ENCODE results near the gene GRB14.

Gene GRB14

DNA sequence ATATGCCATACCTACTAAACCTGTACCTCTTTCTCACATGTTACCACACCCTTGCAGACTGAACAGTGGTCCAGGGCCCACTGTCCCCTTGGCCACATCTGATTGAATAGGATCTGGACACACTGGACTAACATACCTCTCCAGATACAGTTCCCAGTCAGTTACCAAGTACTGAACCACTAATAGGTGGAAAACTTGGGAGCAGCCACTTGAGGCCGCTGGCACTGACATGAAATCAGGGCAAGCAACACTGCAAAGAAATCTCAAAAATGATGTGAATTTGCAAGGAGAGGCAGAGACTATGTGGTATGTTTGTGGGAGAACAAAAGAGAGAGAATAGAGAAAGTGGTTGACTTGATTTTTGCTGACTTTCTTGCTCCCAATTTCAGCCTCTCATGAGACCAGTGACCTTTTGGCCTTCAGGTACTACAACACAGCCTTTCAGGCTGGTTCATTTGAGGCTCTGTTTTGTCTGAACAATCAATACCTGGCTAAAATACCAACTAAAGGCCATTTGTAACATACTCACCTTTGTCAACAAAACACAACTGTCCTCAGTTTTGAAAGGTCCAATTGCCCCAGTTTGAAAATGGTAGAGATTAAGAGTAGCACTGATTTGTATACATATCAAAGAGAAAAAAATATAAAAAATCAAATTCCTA, 7.8 kb downstream of the GRB14 start:
- no peak for FAIRE-seq

DNA sequence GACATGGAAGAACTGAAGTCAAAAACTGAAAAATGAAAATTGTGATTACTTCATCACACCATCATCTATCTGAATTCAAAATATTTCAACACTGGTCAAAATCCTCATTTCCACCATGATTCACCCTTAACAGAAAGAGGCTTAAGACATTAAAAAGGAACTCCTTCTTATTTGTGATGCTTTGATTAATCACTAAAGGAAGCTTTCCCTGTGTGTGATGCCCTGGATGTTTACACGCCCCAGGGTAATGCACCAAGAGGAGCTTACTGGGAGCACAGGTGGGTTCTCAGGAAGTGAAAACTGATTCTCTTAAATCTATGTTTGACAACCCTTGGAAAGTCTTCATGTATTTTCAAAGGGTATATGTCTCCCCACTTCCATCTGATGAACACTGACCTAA, 11.5 kb downstream of the GRB14 start:
- no peak for FAIRE-seq

DNA sequence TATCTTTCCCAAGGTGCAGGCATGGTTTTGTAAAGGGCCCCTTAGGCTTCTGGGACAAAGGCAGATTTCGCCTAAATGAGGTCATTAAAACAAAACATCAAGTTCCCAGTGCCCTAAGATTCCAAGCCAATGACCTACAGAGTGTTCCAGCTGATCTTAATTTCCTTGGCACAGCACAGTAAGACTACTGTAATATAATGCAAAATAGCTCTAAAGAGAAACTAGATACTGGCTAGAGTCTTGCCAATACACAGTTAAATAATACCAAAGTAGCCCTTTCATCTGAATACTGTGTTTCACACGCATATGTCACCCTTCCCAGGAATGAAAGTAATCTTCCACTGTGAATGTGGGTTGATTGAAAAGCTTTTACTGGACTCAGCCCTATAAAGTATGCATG, 14.7 kb downstream of the GRB14 start:
- no peak for FAIRE-seq

DNA sequence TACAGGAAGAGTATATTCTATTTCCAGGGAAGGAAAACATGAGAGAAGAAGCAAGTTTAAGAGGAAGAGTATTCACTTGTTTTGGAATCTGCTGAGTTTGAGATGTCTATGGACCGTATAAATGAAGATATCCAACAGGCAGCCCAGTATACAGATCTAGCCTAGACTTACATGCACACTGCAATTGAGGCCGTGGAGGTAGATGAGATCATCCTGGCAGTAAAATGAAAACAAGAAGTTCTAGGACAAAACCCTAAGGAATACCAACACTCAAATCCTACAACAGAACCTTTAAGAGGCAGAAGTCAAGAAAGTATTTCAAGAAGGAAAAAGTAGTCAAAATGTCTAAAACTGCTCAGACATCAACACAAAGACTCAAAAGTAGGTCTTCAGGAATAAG, 16.0 kb downstream of the GRB14 start:
- FAIRE-seq = no peak

DNA sequence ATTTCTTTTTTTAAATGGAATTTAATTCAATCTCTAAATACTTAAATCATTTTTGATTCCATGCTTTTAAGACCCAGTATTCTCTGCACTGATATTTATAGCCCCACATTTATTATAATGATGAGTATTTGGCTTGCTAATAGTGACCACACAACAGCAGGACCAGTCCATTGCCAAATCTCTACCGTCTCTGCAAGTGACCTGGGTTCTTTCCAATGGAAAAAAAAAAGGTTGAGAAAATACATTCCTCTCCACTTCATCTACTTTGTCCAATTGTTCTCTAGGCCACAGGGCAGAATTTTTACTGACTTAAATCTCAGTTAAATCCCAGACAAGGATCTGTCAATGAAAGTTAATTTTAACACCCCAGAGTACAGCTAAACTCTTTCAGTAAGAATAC, 20.5 kb downstream of the GRB14 start:
- no peak for FAIRE-seq

DNA sequence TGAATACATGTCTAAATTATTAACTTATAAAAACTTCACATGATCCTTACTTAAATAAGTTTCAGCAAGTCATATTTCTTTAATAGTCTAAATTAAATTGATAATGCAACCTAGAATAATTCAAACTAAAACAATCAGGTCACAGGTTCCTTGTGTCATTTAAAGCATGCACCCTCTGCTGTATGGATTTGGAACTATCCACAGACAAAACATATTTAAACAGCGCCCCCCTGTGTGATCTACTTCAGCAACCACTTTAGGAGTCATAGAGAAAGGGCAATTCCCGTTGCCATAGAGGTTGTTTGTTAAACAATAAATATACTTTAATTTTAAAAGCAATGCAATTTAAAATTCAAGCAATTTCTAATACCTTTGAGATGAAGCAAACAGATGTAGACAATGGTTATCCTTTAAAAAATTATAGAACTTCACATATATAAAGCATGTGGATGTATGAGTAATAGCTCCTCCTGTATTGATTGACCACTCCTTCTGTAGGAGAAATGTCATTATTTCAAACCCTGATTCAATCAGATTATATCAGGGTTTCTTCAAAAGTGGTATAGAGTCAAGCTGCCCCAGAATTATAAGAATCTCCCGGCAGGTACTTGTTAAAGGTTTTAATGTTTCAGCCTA, 21.2 kb downstream of the GRB14 start:
- peak; percentile 92 for FAIRE-seq

DNA sequence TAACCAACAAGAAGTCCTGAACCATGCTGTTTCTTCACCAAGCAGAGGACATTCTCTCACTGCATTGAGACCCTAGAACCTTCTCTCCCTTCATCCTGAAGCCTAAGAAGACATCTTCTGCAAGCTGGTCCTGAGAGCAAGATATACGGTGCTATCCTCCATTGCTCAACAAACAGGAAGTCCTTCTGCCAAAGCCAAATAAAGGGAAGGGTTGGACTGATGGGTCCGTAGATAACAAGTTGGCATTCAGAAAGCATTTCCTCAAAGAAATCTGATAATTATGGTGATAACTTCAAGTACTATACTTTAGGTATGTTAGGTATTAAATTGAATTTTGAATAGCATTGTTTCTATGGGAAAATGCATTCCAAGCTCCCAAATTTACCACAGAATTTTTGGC, 23.3 kb downstream of the GRB14 start:
- FAIRE-seq = no peak

DNA sequence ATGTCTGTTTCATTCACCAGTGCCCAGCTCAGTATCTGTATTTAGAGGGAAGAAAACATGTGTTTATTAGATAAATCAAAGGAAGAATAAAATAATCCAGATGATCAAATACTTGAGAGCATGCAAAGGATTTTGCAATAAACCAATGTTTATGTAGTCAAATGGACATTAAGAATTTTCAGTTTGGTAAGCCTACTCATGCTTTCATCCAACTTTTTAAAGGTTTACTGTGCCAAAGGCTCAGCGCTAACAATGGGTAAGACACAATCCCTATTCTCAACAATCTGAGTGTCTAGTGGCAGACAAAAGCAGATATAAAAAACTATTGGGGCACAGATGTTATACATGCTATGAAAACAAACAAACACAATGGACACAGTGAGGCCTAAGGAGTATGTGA, 26.3 kb downstream of the GRB14 start:
- no peak for FAIRE-seq

DNA sequence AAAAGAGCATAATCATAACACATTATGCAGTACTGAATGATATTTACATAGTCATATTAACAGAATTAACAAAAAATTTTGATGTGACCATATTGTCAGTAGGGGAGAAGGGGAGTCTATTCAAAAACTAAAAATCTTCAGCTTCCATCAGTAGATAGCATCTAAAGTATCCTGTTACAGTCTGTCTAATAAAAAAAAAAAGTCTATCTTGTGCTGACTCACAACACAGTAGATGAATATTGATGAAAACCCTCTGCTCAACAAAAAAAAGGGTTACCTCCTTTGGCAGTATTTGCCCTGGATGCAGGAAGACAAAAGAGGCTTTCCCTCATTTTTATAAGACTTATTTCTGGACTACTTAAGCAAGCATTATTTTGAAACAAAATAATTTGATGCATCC, 27.3 kb downstream of the GRB14 start:
- no peak for FAIRE-seq

DNA sequence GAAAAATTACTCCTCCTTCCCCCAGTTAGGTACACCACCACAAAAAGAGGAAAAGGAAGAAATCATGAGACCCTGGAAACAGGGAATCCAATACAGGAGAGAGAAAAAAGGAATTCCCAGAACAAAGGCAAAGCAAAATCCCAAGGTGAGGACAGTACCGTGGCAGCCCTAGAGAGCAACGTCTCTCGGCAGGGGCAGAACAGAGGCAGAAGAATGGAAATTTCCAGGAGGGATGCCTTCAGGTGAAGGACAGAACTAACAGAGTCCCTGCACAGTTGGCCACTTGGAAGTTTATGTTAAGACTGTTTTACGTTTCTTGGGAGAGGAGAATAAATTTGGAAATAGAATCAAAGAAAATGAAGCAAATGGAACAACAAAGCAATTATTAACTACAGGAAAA, 27.7 kb downstream of the GRB14 start:
- FAIRE-seq = no peak

DNA sequence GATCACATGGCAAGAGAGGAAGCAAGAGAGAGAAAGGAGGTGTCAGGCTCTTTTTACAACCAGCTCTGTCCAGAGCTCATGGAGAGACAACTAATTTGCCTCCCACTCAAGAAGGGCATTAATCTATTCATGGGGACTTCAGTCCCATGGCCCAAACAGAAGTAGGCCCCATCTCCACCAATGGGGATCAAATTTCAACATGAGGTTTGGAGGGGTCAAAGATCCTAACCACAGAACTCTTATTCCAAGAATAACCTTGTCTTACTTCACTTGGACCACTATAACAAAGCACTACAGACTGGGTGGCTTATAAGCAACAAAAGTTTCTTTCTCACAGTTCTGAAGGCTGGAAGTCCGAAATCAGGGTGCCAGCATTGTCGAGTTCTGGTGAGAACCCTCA, 31.8 kb downstream of the GRB14 start:
- FAIRE-seq = no peak

DNA sequence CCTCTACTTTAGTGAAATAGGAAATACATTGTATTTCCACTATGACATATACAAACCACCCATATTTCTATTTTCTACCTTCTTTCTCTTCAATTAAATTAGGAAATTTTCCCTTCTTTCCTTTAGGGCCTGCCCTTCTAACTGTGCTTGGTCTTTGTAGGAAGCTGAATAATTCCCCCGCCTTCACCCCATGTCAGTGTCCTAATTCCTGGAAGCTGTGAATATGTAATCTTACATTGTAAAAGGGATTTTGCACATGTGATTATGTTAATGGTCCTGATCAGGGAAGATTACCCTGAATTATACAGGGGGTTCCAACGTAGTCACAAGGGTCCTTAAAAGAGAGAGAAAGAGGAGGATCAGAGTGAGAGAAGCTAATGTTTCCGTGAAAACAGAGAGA, 40.2 kb downstream of the GRB14 start:
- no peak for FAIRE-seq

DNA sequence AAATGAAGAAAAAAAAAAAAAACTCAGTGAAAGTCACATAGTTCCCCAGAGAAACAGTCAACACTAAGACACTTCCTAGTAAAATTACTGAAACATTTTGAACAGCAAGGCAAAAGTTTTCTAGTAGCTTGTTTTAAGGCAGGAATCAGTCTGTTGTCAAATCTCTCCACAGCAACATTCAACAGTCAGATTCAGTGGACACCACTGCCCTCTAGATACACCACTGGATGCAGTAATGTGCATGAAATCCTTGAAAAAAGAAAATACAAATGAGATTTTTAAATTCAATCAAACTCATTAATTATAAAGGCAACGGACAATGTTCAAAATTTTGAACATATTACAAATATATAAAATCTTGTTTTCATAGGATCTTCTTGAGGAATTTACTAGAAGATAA, 46.4 kb downstream of the GRB14 start:
- FAIRE-seq = no peak

DNA sequence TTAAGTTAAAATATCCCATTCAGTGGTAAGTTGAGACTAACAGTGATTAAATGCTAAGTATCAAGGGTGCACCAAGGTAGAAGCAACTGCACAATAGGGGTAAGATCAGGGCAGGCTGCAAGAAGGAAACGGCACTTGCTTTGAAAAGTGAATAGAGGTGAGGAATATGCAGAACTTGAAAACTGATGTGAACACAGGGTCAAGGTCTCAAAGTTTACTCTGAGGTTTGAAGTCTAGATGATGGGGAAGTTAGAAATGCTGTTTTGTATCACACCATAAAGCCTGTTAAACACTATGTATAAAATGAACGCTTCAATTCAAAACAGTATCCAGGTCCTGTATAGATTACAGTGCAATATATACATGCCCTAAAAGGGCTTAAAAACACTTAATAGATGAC, 50.8 kb downstream of the GRB14 start:
- no peak for FAIRE-seq

DNA sequence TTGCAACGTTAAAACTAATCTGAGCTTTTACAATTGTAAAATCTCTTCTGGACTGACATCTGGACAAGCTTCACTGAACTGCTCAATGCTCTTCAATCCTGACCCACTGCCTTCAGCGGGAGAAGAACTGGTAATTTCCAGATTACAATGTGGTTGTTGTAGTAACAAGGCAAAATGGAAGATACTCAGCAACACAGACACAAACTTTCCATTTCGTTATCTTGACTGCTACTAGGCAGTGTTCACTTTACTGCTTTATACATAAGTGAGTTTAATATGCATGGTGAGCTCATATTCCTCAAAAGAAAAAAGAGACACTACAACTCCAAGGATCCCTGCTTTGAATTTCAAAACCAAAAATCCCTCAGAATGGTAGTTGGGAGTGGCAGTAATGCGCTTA, 51.9 kb downstream of the GRB14 start:
- no peak for FAIRE-seq

DNA sequence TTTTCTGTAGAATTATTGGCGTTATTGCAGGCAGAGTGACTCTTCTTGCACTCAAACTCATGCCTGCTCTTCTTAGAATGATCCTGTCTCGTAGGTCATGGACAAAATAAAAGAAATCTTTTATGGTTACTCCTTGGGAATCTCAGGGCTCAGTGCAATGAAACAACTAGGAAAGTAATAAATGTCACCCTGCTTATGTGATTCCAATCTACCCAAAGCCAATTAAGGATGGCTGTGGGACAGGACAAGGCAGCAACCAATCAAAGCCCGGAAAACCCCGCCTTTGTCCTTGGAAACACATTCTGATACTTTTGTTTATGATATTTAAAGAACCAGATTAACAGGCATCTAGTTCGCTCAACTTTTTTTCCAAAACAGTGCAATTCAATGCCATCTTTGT, 53.0 kb downstream of the GRB14 start:
- FAIRE-seq = no peak

DNA sequence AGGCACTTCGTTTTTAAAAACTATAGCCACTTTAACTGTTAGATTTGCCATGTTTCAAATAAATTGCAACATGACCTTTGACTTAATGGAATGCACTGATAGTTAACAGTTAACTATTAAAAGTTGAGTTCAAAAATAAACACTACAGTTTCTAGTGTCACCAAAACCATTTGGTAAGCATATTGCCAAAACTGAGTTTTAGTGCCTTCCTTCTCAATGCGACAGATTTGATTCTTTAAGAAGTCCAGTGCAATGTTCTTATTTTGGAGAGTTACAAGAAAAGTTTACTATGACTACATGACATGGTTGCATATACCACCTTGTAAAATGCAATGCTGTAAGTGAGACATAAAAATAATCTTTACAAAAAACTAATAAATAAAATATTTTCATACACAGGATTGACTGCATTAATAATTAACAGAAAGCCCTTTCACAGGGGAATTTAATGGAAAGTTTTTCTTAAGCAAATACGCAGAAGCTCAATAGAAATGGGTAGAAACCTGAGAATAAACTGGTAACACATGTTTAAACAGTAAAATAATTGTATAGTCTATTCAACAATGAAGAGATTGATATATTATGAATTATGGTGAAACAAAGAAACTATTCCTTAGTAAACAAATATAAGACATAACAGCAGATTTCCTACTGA, 53.8 kb downstream of the GRB14 start:
- FAIRE-seq = no peak

DNA sequence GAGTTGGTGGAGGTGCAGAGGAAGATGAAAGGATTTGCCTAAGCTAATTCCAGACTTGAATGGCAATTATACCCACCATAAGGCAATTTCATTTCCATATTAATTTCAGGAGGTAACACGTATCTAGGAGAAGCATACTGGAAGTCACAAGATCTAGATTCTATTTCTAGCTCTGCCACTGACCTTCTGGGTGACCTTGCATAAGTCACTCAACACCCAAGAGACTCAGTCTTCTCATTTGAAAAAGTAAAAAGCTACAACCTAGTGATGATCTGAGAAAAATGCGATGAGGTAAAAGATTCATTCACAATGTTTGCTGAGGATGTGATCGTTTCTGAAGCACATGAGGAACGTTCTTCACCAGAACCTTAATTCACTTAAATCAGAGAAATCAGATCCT, 55.9 kb downstream of the GRB14 start:
- FAIRE-seq = no peak

DNA sequence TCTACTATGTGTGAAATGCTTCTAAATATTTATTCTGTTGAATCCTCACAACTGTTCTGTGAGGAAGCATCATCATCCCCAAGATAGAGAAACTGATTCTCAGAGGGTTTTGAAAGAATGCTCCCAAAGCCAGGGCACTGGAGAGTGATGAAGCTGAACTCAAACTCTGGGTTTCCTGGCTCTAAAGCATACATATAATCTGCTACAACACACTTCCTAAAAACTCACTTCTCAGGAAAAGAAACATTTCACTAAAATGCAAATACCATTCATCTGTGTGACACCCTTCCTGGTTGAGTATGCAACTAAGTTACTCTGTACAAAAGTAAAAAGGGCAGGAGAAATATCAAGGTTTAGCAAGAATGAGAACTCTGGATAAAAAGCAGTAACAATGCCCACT, 58.6 kb downstream of the GRB14 start:
- no peak for FAIRE-seq

DNA sequence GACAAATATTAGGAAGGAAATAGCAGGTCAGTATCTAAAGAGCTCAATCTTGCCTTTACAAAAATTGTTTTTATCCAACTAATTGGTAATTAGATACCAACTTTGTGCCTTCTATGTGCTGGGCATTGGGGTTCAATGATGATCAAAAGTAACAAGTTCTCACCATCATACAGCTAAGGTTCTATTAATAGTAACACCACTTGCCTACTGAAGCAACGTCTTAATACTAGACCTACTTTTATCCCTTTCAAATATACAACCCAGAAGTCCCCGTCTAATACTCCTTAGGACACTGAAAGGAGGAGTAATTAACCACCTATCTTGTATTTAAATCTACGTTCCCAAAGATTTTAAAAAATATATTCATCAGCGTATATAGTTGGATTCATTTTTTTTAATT, 59.3 kb downstream of the GRB14 start:
- no peak for FAIRE-seq

DNA sequence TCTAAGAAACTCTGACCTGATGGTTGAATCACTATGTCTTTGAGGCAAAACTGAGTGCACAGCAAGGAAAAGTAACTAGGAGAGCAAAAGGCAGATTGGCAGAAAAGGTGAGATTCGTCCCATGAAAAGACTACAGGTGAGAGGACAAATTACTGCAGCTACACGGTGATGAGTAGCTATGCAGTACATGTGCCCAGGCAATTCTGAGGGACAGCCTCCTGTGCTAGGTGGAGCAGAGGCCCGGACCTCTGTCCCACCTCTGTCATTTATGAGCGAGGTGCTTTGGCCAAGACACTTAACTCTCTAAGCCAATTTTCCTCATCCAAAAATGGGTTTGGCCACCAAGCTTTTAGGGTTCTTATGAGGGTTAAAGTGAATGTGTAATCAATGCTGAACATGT, 59.9 kb downstream of the GRB14 start:
- no peak for FAIRE-seq

DNA sequence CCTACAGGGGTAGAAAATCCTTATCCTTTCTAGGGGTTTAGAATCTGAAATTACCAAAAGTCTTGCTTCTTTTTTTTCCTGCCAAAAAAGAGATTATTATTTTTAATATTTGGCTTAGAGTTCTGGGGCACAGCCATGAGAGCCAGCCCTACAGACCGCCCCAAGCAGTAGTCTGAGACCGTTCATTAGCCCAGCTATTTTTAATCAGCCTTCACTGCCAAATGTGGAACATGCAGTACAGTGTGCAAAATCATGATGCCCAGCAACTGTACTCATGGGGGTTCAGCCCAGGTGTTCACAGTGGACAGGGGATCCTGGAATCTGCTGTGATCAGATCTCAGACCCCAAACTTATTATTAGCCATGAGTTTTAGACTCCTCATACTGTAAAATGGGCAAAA, 60.4 kb downstream of the GRB14 start:
- FAIRE-seq = no peak

DNA sequence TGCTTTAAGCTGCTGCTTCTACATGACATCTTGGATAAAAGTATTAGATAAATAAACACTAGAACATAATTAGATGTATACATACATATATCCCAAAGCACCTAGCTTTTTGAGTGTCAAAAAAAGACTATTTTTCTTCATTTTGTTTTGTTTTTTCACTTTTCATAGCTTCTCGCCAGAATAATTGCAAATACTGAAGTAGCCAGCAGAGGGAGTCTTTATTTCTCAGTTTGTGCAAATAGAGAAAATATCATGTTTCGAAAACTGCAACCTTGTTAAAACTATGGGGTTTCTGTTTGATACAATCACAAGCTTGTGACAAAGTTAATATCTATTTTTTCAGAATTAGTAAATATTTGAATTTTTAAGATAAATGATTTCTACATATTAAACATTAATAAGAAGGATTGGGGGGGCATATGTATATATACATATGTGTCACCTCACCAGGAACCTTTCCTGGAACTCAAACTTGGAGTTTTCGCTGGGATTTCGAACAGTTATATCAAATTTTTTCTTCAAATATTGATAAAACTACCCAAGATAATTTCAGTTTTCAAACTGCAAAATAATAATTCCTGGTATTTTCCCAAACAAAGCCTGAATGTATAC, 61.0 kb downstream of the GRB14 start:
- FAIRE-seq = peak; percentile 92

DNA sequence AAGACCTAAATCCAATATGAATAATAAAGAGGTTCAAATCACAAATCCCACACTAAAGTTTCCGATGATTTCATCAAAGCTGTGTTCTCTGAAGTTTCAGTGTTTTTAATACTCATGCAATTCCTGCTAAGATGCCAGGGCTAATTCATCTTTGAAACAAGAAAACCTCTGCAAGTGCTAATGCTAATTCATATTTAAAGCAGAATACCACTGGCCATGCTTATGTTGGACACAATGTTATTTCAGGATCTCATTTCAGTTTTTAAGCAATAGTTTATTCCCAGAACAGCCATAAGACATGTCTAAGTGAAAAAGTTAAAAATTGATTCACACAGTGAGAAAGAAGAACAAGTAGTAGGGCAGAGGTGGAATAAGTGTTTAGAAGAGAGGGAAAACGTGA, 62.8 kb downstream of the GRB14 start:
- FAIRE-seq = no peak

All from A204.1 (cell line).